GM12878 (cell line): Measurements from ENCODE around the gene SIM1. TPM values are rescaled to one million over a fixed set of nuclear protein-coding genes. Genes with fewer than 3 reads are reported as not detected.

Experiments
- ATAC-seq: fragments of 200-7000 bp; cut with Tn5 transposase; 3 replicates; pipeline ENCODE4 v1.9.1; 2020; ENCODE audit warnings: mild to moderate bottlenecking, moderate library complexity
- BruUV-seq: library from RNA; stranded (reverse); fragments of 400-500 nt; replicated peaks from 2 replicates; lab custom pipeline; 2021; lab: Mats Ljungman, UMichigan
- CTCF ChIA-PET: fragments of 300-600 bp; sonication (Branson Sonifier 250); formaldehyde crosslinking; extraction: SDS; loops from one replicate; lab custom pipeline; 2021; ENCODE audit warnings: inconsistent platforms; lab: Yijun Ruan, JAX
- POLR2A ChIA-PET: fragments of 350-600 bp; formaldehyde crosslinking; extraction: SDS; loops from one replicate; lab custom pipeline; 2021; ENCODE audit warnings: inconsistent platforms; lab: Charles Lee
- RAD21 ChIA-PET: fragments of 300-600 bp; sonication (Branson Sonifier 250); formaldehyde crosslinking; loops from one replicate; lab custom pipeline; 2023; ENCODE audit warnings: antibody characterized with exemption; ENCODE audit not compliant: unreplicated experiment; lab: Charles Lee
- SMC1A ChIA-PET: fragments of 300-600 bp; sonication (Branson Sonifier 250); formaldehyde crosslinking; loops from one replicate; lab custom pipeline; 2023; ENCODE audit not compliant: unreplicated experiment, uncharacterized antibody; lab: Charles Lee
- DNase-seq: peaks from one replicate; pipeline ENCODE4 v3.0.0-alpha.2; 2011; ENCODE audit warnings: low read depth, low spot score
- FAIRE-seq: peaks from 3 replicates; lab custom pipeline; 2011; peaks lifted over from hg19 to GRCh38; lab: Jason Lieb, UNC
- H2AFZ ChIP-seq: 2 replicates; pipeline ENCODE4 v1.6.0; 2011; ENCODE audit warnings: low read depth, low read length, control low read depth; ENCODE audit not compliant: control insufficient read depth
- H3K27ac ChIP-seq: 2 replicates; pipeline ENCODE4 v1.5.1; 2011; ENCODE audit warnings: control low read depth; ENCODE audit not compliant: control insufficient read depth, insufficient read depth
- H3K27me3 ChIP-seq, 2 experiments: replicated peaks in 1 of 2; 2 replicates each; pipeline versions ENCODE4 v1.6.0 to v1.6.1; 2011; ENCODE audit warnings: low read length in 1 of 2; ENCODE audit not compliant: control insufficient read depth in 2 of 2, insufficient read depth in 2 of 2
- H3K36me3 ChIP-seq, 2 experiments: 2 replicates each; pipeline ENCODE4 v1.5.1; 2011; ENCODE audit warnings: low read length in 1 of 2; ENCODE audit not compliant: control insufficient read depth in 2 of 2, insufficient read depth in 2 of 2
- H3K4me1 ChIP-seq: 2 replicates; pipeline ENCODE4 v1.6.1; 2011; ENCODE audit warnings: mild to moderate bottlenecking, low read length, moderate library complexity, mixed read lengths; ENCODE audit not compliant: control insufficient read depth, insufficient read depth
- H3K4me2 ChIP-seq: 2 replicates; pipeline ENCODE4 v1.6.0; 2011; ENCODE audit warnings: control low read depth; ENCODE audit not compliant: control insufficient read depth, insufficient read depth
- H3K4me3 ChIP-seq: fragments of 200-600 bp; sonication (generic); 2 replicates; pipeline ENCODE4 v1.5.1; 2016
- H3K79me2 ChIP-seq: 2 replicates; pipeline ENCODE4 v1.6.0; 2011; ENCODE audit warnings: low read length; ENCODE audit not compliant: control insufficient read depth, insufficient read depth
- H3K9ac ChIP-seq: 2 replicates; pipeline ENCODE4 v1.8.0; 2011; ENCODE audit warnings: low read length, control low read depth, mixed read lengths; ENCODE audit not compliant: control insufficient read depth, insufficient read depth
- H3K9me3 ChIP-seq: replicated peaks from 3 replicates; pipeline ENCODE4 v1.5.1; 2011; ENCODE audit warnings: mild to moderate bottlenecking, low read length; ENCODE audit not compliant: control insufficient read depth, insufficient read depth
- H4K20me1 ChIP-seq: 2 replicates; pipeline ENCODE4 v1.6.0; 2011; ENCODE audit not compliant: control insufficient read depth, insufficient read depth
- CHD2 ChIP-seq: IDR thresholded peaks from 2 replicates; pipeline ENCODE4 v1.6.1; 2011; ENCODE audit warnings: low read depth, low read length, improper control_type of control experiment, borderline replicate concordance
- CHD4 ChIP-seq: fragments of 200-600 bp; sonication (generic); IDR thresholded peaks from 2 replicates; pipeline ENCODE4 v1.6.1; 2016; ENCODE audit warnings: mild to moderate bottlenecking
- CUX1 ChIP-seq: IDR thresholded peaks from 2 replicates; pipeline ENCODE4 v1.6.1; 2012; ENCODE audit warnings: improper control_type of control experiment, low read depth, low read length; ENCODE audit not compliant: insufficient replicate concordance
- MEF2B ChIP-seq: fragments of 450-650 bp; IDR thresholded peaks from 2 replicates; pipeline ENCODE4 v1.6.1; 2018; ENCODE audit warnings: mild to moderate bottlenecking, moderate library complexity; ENCODE audit not compliant: partially characterized antibody, poor library complexity, severe bottlenecking
- NR2C1 ChIP-seq: fragments of 450-650 bp; IDR thresholded peaks from 2 replicates; pipeline ENCODE4 v1.6.1; 2017; ENCODE audit warnings: antibody characterized with exemption, mild to moderate bottlenecking, moderate library complexity
- NR2F1 ChIP-seq: fragments of 450-650 bp; conservative IDR thresholded peaks from 2 replicates; pipeline ENCODE4 v1.6.1; 2017; ENCODE audit warnings: mild to moderate bottlenecking
- PML ChIP-seq: IDR thresholded peaks from 2 replicates; pipeline ENCODE4 v1.6.1; 2012; ENCODE audit warnings: low read length, inconsistent platforms
- RBBP5 ChIP-seq: fragments of 200-600 bp; sonication (generic); conservative IDR thresholded peaks from 2 replicates; pipeline ENCODE4 v1.6.1; 2016
- SPI1 ChIP-seq: IDR thresholded peaks from 2 replicates; pipeline ENCODE4 v1.6.1; 2011; ENCODE audit warnings: low read depth, mild to moderate bottlenecking, low read length, moderate library complexity, borderline replicate concordance; ENCODE audit not compliant: insufficient read depth
- ZBTB4 ChIP-seq: fragments of 450-650 bp; formaldehyde crosslinking; IDR thresholded peaks from 2 replicates; pipeline ENCODE4 v1.4.0; 2022; ENCODE audit warnings: mild to moderate bottlenecking, moderate library complexity
- WGBS: methylation state at CpG from one replicate; pipeline ENCODE4 v1.1.6; 2016; ENCODE audit warnings: low lambda C conversion rate; ENCODE audit not compliant: insufficient replicate concordance, insufficient coverage; ENCODE audit errors: missing lambda C conversion rate; 5-methylcytosine and 5-hydroxymethylcytosine counted together
- in situ Hi-C: fragments of 300-500 bp; cut with MboI; formaldehyde crosslinking; loops from 9 replicates; pipeline ENCODE4 v1.14.3; 2018; ENCODE audit warnings: mixed read lengths
- intact Hi-C: fragments of 100-400 bp; cut with micrococcal nuclease; formaldehyde crosslinking; loops from one replicate; pipeline ENCODE4 v1.14.2; 2022; ENCODE audit not compliant: unreplicated experiment
- polyA plus RNA-seq, 11 experiments: library from polyadenylated mRNA; depleted of rRNA in 4 of 11; unstranded in 6 of 11; stranded (reverse) in 5 of 11; fragments of >200 nt; fragmentation: Nextera tagmentation in 4 of 11; fragmentation: Illumina TruSeq in 1 of 11; extraction: Ambion mirVana in 4 of 11; extraction: Trizol in 1 of 11; gene quantifications; 1 replicate in 1 of 11; 2 replicates in 10 of 11; pipeline versions ENCODE4 v1.2.1 to v1.2.3, GENCODE V29; 2011 to 2016; ENCODE audit warnings: inconsistent platforms in 2 of 11, missing spikeins in 2 of 11, low read depth in 1 of 11
- total RNA-seq, 4 experiments: library from RNA; depleted of rRNA in 3 of 4; stranded (reverse); fragments of >200 nt in 3 of 4; fragmentation: Illumina TruSeq in 1 of 4; extraction: Trizol in 1 of 4; gene quantifications; 2 replicates each; pipeline versions ENCODE4 v1.2.1 to v1.2.3, GENCODE V29; 2013 to 2021

The SIM1 gene
- total and polyA plus RNA-seq, 10 of the 15 experiments (the other 5 are each of a cell fraction or from before 2014, with no cell fraction given), result not detected

- WGBS, result 62% methylated on average over 5 of the region's 5 CpGs
- H4K20me1 ChIP-seq, result no peaks in the 10 kb centered on the region
- TF ChIP-seq ZBTB4 (CRISPR knock-in tag) (no peak), MEF2B (no peak), NR2F1 (no peak), CUX1 (no peak), PML (no peak), SPI1 (no peak), NR2C1 (no peak), CHD4 (no peak), CHD2 (no peak), RBBP5 (no peak)
- TF ChIP-seq, all 136 proteins: peak for 0
- no peak for DNase-seq
- Histone ChIP-seq H3K9ac (no peak overlapping the region), H3K27me3 (peaks cover 14 to 20% of the 10 kb centered on the region in 2 experiments), H3K27ac (no peak overlapping the region), H3K9me3 (peaks cover 3% of the 10 kb centered on the region; the same call in 1 of the 3 replicates), H3K36me3 (no peaks in the 10 kb centered on the region), H3K4me3 (no peak overlapping the region), H3K4me1 (peaks cover 13% of the 10 kb centered on the region), H2AFZ (no peak overlapping the region), H3K4me2 (no peak overlapping the region), H3K79me2 (no peaks in the 10 kb centered on the region)
- SMC1A ChIA-PET, result interaction anchor here (1.4 kb wide), 1 partner anchor 124 kb away, joined by 3 read pairs; no protein-coding TSS in a partner anchor
- POLR2A ChIA-PET, result no interaction called here
- no peak for FAIRE-seq
- in situ Hi-C loops, result no loop called here
- CTCF ChIA-PET, result interaction anchor here (0.7 to 1.4 kb wide), 4 partner anchors 10 to 469 kb away, joined by 3 to 6 read pairs (median 3); no protein-coding TSS in a partner anchor
- intact Hi-C loops, result no loop called here
- ATAC-seq, result no peak
- RAD21 ChIA-PET, result interaction anchor here (1.1 kb wide), 1 partner anchor 10 kb away, joined by 3 read pairs; no protein-coding TSS in a partner anchor
- BruUV-seq, result no TSS peak
Measured at GRCh38 chr6:100470422-100471120, 5.8 kb upstream of the SIM1 start.
